Omental fat pad (tissue), 4 donors: ENCODE data around the gene DNAJC6. TPM values are rescaled to one million over a fixed set of nuclear protein-coding genes. Genes with fewer than 3 reads are reported as not detected.

ENCODE experiments used
- ATAC-seq: fragments of 150-250 bp; one replicate; pipeline ENCODE4 v1.9.1; 2016; ENCODE audit warnings: mild to moderate bottlenecking, moderate library complexity; ENCODE audit not compliant: low FRiP score
- DNase-seq: peaks from one replicate; pipeline ENCODE4 v3.0.0-alpha.2; 2019; ENCODE audit warnings: low spot score
- CTCF ChIP-seq, 3 donors: fragments of 450-650 bp; IDR thresholded peaks; one replicate each; pipeline ENCODE4 v1.5.1; 2016 to 2017; ENCODE audit warnings: antibody characterized with exemption in 3 of 3, mild to moderate bottlenecking in 3 of 3, moderate library complexity in 2 of 3
- total RNA-seq, 4 donors: library from RNA; depleted of rRNA; stranded (reverse); fragments of >200 nt; gene quantifications; one replicate each; pipeline ENCODE4 v1.1.0, GENCODE V29; 2016

DNAJC6 gene
- total RNA-seq, 4 donors from 2014 or later = 1.9 to 5.1 (median 3.6) TPM

GRCh38 chr1:65424573-65424889, 115.2 kb downstream of the DNAJC6 start:
- no peak for DNase-seq
- TF ChIP-seq CTCF (IDR thresholded peaks at IDR 0.05) = no peak
- ATAC-seq = no peak

- ATAC-seq (no peak), DNase-seq (no peak)
- TF ChIP-seq CTCF (IDR thresholded peaks at IDR 0.05) = no peak
These were observed 115.7 kb downstream of the DNAJC6 start for GRCh38 chr1:65425006-65425405.

GRCh38 chr1:65425697-65426096, 116.4 kb downstream of the DNAJC6 start:
- no peak for DNase-seq
- TF ChIP-seq CTCF (IDR thresholded peaks at IDR 0.05) = no peak
- ATAC-seq = no peak

- TF ChIP-seq CTCF (IDR thresholded peaks at IDR 0.05) = no peak
- no peak for DNase-seq
- no peak for ATAC-seq
These were observed 119.7 kb downstream of the DNAJC6 start for GRCh38 chr1:65429078-65429477.

GRCh38 chr1:65429806-65430205, 120.5 kb downstream of the DNAJC6 start:
- DNase-seq (no peak), ATAC-seq (peak; percentile 46)
- no peak for TF ChIP-seq CTCF (IDR thresholded peaks at IDR 0.05)

- TF ChIP-seq CTCF (IDR thresholded peaks at IDR 0.05) = no peak
- ATAC-seq (no peak), DNase-seq (no peak)
These were observed 121.9 kb downstream of the DNAJC6 start for GRCh38 chr1:65431111-65431705.

GRCh38 chr1:65432918-65433317, 123.6 kb downstream of the DNAJC6 start:
- no peak for TF ChIP-seq CTCF (IDR thresholded peaks at IDR 0.05)
- DNase-seq (no peak), ATAC-seq (no peak)
